AG04450 (cell line): Measurements from ENCODE around the gene WWOX. TPM values are rescaled to one million over a fixed set of nuclear protein-coding genes. Genes with fewer than 3 reads are reported as not detected.

Experiments
- CTCF ChIA-PET: fragments of 300-600, 350-600 bp; formaldehyde crosslinking; extraction: SDS; loops from one replicate; lab custom pipeline; 2022; ENCODE audit warnings: antibody characterized with exemption, inconsistent platforms; lab: Charles Lee
- POLR2A ChIA-PET: fragments of 350-600 bp; formaldehyde crosslinking; extraction: SDS; loops from one replicate; lab custom pipeline; 2021; ENCODE audit warnings: antibody characterized with exemption, inconsistent platforms; lab: Yijun Ruan, JAX
- DNase-seq: peaks from one replicate; pipeline ENCODE4 v3.0.0-alpha.2; 2011; ENCODE audit warnings: low read depth, low spot score
- H3K27ac ChIP-seq: one replicate; pipeline ENCODE4 v1.5.1; 2012; ENCODE audit warnings: low read depth, low read length, control low read depth
- H3K27me3 ChIP-seq: one replicate; pipeline ENCODE4 v1.6.0; 2012; ENCODE audit warnings: low read length; ENCODE audit not compliant: control insufficient read depth, insufficient read depth
- H3K4me3 ChIP-seq: 2 replicates; pipeline ENCODE4 v1.5.1; 2011; ENCODE audit warnings: mild to moderate bottlenecking, low read depth, low read length, control low read depth
- H3K9me3 ChIP-seq: 2 replicates; pipeline ENCODE4 v1.5.1; 2012; ENCODE audit warnings: low read length; ENCODE audit not compliant: control insufficient read depth, insufficient read depth
- polyA plus RNA-seq: library from polyadenylated mRNA; depleted of rRNA; stranded (reverse); fragments of >200 nt; gene quantifications from 2 replicates; pipeline ENCODE4 v1.2.3, GENCODE V29; 2011
- TF ChIP-seq, protein P1 (sequence below): IDR thresholded peaks from 2 replicates; pipeline ENCODE4 v1.5.1; 2011; ENCODE audit warnings: low read depth, low read length, control low read depth, inconsistent platforms

The WWOX gene
- polyA plus RNA-seq, 1 experiment, result 2.1 TPM

DNA sequence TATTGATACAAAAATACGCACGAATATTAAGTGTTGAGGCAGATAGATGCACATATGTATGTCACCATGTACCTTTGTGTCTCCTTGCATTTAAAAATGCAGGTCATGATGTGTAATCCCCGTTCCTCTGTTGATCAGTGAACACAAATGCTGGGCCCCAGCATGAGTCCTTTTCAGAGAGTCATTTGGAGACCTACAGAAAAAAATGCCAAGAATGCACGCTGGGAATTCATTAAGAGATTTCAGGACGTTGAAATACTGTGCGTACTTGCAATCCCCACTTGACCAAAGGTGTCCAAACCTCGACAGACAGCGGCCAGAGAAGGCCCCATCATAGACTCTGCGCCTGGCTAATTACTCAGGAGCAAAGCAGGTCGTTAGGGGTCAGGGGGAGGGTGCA, 1005.1 kb downstream of the WWOX start:
- TF ChIP-seq, protein P1, sequence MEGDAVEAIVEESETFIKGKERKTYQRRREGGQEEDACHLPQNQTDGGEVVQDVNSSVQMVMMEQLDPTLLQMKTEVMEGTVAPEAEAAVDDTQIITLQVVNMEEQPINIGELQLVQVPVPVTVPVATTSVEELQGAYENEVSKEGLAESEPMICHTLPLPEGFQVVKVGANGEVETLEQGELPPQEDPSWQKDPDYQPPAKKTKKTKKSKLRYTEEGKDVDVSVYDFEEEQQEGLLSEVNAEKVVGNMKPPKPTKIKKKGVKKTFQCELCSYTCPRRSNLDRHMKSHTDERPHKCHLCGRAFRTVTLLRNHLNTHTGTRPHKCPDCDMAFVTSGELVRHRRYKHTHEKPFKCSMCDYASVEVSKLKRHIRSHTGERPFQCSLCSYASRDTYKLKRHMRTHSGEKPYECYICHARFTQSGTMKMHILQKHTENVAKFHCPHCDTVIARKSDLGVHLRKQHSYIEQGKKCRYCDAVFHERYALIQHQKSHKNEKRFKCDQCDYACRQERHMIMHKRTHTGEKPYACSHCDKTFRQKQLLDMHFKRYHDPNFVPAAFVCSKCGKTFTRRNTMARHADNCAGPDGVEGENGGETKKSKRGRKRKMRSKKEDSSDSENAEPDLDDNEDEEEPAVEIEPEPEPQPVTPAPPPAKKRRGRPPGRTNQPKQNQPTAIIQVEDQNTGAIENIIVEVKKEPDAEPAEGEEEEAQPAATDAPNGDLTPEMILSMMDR, result no peak
- H3K27me3 ChIP-seq, result no peaks in the 10 kb centered on the region
- H3K27ac ChIP-seq, result no peak overlapping the region
- peaks cover 23% of the 10 kb centered on the region for H3K9me3 ChIP-seq
- H3K4me3 ChIP-seq, result no peak overlapping the region
- POLR2A ChIA-PET, result no interaction called here
- CTCF ChIA-PET, result no interaction called here
- no peak for DNase-seq

GRCh38 chr16:79107301-79107700, 1007.8 kb downstream of the WWOX start:
- Histone ChIP-seq H3K27ac (no peak overlapping the region), H3K9me3 (peaks cover 29% of the 10 kb centered on the region), H3K27me3 (no peaks in the 10 kb centered on the region), H3K4me3 (no peak overlapping the region)
- DNase-seq, result no peak
- ChIA-PET CTCF (no interaction called here), POLR2A (no interaction called here)
- TF ChIP-seq, protein P1, result no peak

DNA sequence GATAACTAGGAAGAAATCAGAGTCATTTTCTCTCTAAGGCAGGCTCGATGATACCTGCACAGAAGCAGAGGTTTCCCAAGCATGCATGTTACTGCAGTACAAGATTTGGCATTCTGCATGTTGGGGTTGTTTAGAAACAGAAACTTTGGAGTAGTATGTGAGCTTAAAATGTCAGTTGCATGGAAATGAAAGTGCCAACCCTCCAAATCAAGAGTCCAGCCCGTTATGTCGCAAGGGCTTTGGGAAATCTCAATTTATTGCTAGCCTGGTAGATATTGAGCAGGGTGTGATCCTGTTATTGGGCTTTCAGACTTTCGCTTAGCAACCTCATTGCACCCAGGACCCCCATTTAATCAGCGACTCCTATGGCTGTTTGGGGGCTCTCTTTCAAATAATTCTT, 1010.3 kb downstream of the WWOX start:
- Histone ChIP-seq H3K9me3 (peaks cover 49% of the 10 kb centered on the region), H3K27ac (no peak overlapping the region), H3K4me3 (no peak overlapping the region), H3K27me3 (no peaks in the 10 kb centered on the region)
- ChIA-PET CTCF (interaction anchor here (0.6 kb wide), 1 partner anchor 341 kb away, joined by 3 read pairs; no protein-coding TSS in a partner anchor), POLR2A (no interaction called here)
- no peak for DNase-seq
- TF ChIP-seq, protein P1, result no peak

- H3K27ac ChIP-seq, result no peak overlapping the region
- no peak for DNase-seq
- ChIA-PET CTCF (no interaction called here), POLR2A (no interaction called here)
- H3K9me3 ChIP-seq, result peaks cover 48% of the 10 kb centered on the region
- no peaks in the 10 kb centered on the region for H3K27me3 ChIP-seq
- no peak overlapping the region for H3K4me3 ChIP-seq
- TF ChIP-seq, protein P1, result no peak
These were observed 1010.8 kb downstream of the WWOX start for GRCh38 chr16:79110242-79110641.

- DNase-seq, result no peak
- TF ChIP-seq, protein P1, result no peak
- no peak overlapping the region for H3K27ac ChIP-seq
- H3K4me3 ChIP-seq, result no peak overlapping the region
- CTCF ChIA-PET, result no interaction called here
- H3K27me3 ChIP-seq, result no peaks in the 10 kb centered on the region
- peaks cover 48% of the 10 kb centered on the region for H3K9me3 ChIP-seq
- POLR2A ChIA-PET, result no interaction called here
These were observed 1011.5 kb downstream of the WWOX start for GRCh38 chr16:79110953-79111352.
